ENCODE results near the gene POLG. TPM values are rescaled to one million over a fixed set of nuclear protein-coding genes. Genes with fewer than 3 reads are reported as not detected.

Gene POLG
- total and polyA plus RNA-seq, 7 donors = 32.6 to 64.5 (median 52.7) TPM

DNA sequence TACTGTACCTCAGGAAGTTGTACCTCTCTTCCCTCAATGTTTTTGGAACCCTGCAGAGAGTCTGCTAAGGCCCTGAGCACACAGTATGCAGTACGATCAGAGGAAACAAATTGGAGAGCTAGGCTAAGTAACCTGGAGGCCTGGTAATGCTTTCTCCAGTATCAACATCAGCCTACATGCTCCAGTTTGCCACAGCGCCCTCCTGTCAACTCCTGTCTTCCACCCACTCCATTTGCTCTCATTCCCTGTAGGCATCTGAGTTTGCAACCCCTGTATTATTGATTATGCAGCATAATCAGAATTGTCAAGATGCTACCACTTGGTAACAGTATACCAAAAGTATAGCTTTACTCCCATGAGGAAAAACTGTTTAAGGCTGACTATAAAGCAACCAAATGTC lies 14.4 kb downstream of the POLG start:
- H3K27ac ChIP-seq = no peak overlapping the region
- H3K4me3 ChIP-seq = no peak overlapping the region
- H3K36me3 ChIP-seq (ENCODE audit: insufficient read depth in 1 of 2, low read depth in 1 of 2) = peaks cover 42 to 98% of the 10 kb centered on the region in 2 donors
- ATAC-seq (no peak), DNase-seq (no peak)
- TF ChIP-seq, protein P1, sequence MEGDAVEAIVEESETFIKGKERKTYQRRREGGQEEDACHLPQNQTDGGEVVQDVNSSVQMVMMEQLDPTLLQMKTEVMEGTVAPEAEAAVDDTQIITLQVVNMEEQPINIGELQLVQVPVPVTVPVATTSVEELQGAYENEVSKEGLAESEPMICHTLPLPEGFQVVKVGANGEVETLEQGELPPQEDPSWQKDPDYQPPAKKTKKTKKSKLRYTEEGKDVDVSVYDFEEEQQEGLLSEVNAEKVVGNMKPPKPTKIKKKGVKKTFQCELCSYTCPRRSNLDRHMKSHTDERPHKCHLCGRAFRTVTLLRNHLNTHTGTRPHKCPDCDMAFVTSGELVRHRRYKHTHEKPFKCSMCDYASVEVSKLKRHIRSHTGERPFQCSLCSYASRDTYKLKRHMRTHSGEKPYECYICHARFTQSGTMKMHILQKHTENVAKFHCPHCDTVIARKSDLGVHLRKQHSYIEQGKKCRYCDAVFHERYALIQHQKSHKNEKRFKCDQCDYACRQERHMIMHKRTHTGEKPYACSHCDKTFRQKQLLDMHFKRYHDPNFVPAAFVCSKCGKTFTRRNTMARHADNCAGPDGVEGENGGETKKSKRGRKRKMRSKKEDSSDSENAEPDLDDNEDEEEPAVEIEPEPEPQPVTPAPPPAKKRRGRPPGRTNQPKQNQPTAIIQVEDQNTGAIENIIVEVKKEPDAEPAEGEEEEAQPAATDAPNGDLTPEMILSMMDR (IDR thresholded peaks at IDR 0.05) = no peak
- H3K27me3 ChIP-seq (ENCODE audit: insufficient read depth in 3 of 3, low read length in 2 of 3) = no peaks in the 10 kb centered on the region
- intact Hi-C loops (cut with DNase I) = no loop called here
- 89 to 93% (median 90%) methylated on average over 2 of the region's 2 CpGs for WGBS, 3 donors
- H3K4me1 ChIP-seq = no peaks in the 10 kb centered on the region
- H3K9me3 ChIP-seq = no peaks in the 10 kb centered on the region

DNA sequence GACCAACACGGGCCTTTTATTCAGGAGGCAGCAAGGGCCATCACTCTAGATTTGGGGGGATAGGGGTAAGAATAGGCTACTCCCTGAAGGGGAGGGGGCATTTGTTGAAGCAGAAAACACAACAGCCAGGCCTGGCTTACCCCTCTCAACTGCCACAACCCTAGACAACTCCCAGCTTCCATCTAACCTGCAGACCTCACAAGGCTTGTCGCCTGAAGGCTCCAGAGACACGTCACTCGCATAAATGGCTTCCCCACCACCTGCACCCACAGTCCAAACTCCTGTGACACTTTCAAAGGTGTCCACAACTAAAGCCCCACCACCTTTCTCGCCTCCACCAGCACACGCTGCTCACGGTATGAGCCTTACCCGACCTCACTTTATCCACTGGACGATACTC lies 14.9 kb downstream of the POLG start:
- intact Hi-C loops (cut with DNase I) = no loop called here
- no peak for ATAC-seq
- WGBS, 3 donors = 91 to 94% (median 93%) methylated on average over 9 of the region's 9 CpGs

DNA sequence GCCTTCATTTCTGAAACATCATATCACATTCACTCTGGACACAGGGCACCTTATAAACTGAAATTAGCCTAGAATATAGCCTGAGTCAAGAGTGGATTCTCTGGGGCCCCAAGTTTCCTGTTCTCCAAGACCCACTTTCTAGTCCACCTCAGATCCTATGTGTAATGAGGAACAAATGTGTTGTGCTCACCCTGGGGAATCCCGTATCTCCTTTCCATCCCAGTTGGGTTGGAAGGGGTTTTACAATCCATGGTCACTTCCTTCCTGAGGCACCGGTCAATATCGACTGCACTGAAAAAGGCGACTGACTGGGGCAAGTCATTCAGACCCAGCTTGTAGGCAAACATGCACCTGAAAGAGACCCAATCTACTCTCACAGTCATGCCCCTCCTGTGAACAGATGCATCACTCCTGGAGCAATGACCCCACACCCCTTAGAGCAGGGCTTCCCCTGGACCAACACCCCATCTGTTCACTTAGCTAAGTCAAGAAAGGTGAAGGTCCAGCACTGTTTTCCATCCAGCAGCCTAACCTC lies 17.4 kb downstream of the POLG start:
- Histone ChIP-seq H3K4me3 (no peak overlapping the region), H3K36me3 (ENCODE audit: insufficient read depth in 1 of 2, low read depth in 1 of 2) (peaks cover 38 to 77% of the 10 kb centered on the region in 2 donors), H3K4me1 (no peaks in the 10 kb centered on the region), H3K27me3 (ENCODE audit: insufficient read depth in 3 of 3, low read length in 2 of 3) (no peaks in the 10 kb centered on the region), H3K9me3 (no peaks in the 10 kb centered on the region), H3K27ac (no peak overlapping the region)
- 60 to 69% (median 68%) methylated on average over 4 of the region's 4 CpGs for WGBS, 3 donors
- intact Hi-C loops (cut with DNase I) = no loop called here
- no peak for ATAC-seq
- TF ChIP-seq, protein P1 (IDR thresholded peaks at IDR 0.05) = no peak
- DNase-seq = no peak

More for the DNA sequence above, 14.9 kb downstream of the POLG start:
- DNase-seq = no peak
- Histone ChIP-seq H3K9me3 (no peaks in the 10 kb centered on the region), H3K36me3 (ENCODE audit: insufficient read depth in 1 of 2, low read depth in 1 of 2) (peaks cover 42 to 99% of the 10 kb centered on the region in 2 donors), H3K4me1 (no peaks in the 10 kb centered on the region), H3K27me3 (ENCODE audit: insufficient read depth in 3 of 3, low read length in 2 of 3) (no peaks in the 10 kb centered on the region), H3K4me3 (no peak overlapping the region), H3K27ac (no peak overlapping the region)
- TF ChIP-seq, protein P1 (IDR thresholded peaks at IDR 0.05) = no peak

DNA sequence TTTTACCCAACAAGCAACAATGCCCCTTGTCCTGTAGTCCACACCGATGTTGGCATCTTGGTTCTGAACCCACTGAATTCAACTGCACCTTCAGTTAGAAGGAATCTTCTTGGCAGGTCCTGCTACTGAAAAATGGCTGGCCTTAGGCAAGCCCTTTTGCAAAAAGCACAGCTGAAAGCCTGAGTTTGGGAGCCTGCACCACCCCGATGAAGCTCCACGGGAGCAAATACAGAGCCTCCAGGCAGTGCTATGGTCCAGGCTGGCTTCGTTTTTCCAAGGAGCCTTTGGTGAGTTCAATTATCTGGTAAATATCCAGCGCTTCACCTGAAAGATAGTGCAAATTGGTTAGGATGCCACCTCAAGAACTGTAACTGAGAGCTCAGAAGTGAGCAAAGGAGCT lies 18.1 kb downstream of the POLG start:
- WGBS, 3 donors = 85 to 90% (median 86%) methylated on average over 5 of the region's 5 CpGs
- H3K36me3 ChIP-seq (ENCODE audit: insufficient read depth in 1 of 2, low read depth in 1 of 2) = peaks cover 31 to 72% of the 10 kb centered on the region in 2 donors

More for the DNA sequence above, 18.1 kb downstream of the POLG start:
- no peaks in the 10 kb centered on the region for H3K27me3 ChIP-seq (ENCODE audit: insufficient read depth in 3 of 3, low read length in 2 of 3)
- no peaks in the 10 kb centered on the region for H3K9me3 ChIP-seq
- no peak for ATAC-seq
- H3K4me3 ChIP-seq = no peak overlapping the region
- DNase-seq = no peak
- no peak overlapping the region for H3K27ac ChIP-seq
- no peaks in the 10 kb centered on the region for H3K4me1 ChIP-seq
- TF ChIP-seq, protein P1 (IDR thresholded peaks at IDR 0.05) = no peak
- intact Hi-C loops (cut with DNase I) = no loop called here
